Measurements from ENCODE around the gene TRIM67. TPM values are rescaled to one million over a fixed set of nuclear protein-coding genes. Genes with fewer than 3 reads are reported as not detected.

The TRIM67 gene
- total and polyA plus RNA-seq, 8 donors = 0.06 to 1.5 (median 0.77) TPM; not detected in 1

GRCh38 chr1:231215681-231216385, 54.0 kb downstream of the TRIM67 start:
- Histone ChIP-seq H3K36me3 (no peaks in the 10 kb centered on the region), H3K4me1 (peaks cover 0 to 9% of the 10 kb centered on the region in 2 donors), H3K27me3 (peaks cover 0 to 3% of the 10 kb centered on the region in 2 donors), H3K27ac (no peak overlapping the region), H3K9me3 (no peaks in the 10 kb centered on the region), H3K4me3 (no peak overlapping the region)
- TF ChIP-seq, protein P1, sequence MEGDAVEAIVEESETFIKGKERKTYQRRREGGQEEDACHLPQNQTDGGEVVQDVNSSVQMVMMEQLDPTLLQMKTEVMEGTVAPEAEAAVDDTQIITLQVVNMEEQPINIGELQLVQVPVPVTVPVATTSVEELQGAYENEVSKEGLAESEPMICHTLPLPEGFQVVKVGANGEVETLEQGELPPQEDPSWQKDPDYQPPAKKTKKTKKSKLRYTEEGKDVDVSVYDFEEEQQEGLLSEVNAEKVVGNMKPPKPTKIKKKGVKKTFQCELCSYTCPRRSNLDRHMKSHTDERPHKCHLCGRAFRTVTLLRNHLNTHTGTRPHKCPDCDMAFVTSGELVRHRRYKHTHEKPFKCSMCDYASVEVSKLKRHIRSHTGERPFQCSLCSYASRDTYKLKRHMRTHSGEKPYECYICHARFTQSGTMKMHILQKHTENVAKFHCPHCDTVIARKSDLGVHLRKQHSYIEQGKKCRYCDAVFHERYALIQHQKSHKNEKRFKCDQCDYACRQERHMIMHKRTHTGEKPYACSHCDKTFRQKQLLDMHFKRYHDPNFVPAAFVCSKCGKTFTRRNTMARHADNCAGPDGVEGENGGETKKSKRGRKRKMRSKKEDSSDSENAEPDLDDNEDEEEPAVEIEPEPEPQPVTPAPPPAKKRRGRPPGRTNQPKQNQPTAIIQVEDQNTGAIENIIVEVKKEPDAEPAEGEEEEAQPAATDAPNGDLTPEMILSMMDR (IDR thresholded peaks at IDR 0.05) = no peak
- intact Hi-C loops (cut with DNase I) = loop anchor here in 1 of 2 donors (10.0 kb wide), 1 partner anchor 301 kb away; no protein-coding TSS in a partner anchor
- DNase-seq = no peak
- no peak for ATAC-seq

- DNase-seq (no peak), ATAC-seq (no peak)
- H3K4me3 ChIP-seq = no peak overlapping the region
- intact Hi-C loops (cut with DNase I) = loop anchor here in 1 of 2 donors (10.0 kb wide), 1 partner anchor 302 kb away; no protein-coding TSS in a partner anchor
- TF ChIP-seq, protein P1 (IDR thresholded peaks at IDR 0.05) = no peak
- peaks cover 0 to 3% of the 10 kb centered on the region in 2 donors for H3K27me3 ChIP-seq
- H3K9me3 ChIP-seq = no peaks in the 10 kb centered on the region
- peaks cover 0 to 5% of the 10 kb centered on the region in 2 donors for H3K4me1 ChIP-seq
- no peak overlapping the region for H3K27ac ChIP-seq
- no peaks in the 10 kb centered on the region for H3K36me3 ChIP-seq
Observed at GRCh38 chr1:231216498-231216897, 54.6 kb downstream of the TRIM67 start.

DNA sequence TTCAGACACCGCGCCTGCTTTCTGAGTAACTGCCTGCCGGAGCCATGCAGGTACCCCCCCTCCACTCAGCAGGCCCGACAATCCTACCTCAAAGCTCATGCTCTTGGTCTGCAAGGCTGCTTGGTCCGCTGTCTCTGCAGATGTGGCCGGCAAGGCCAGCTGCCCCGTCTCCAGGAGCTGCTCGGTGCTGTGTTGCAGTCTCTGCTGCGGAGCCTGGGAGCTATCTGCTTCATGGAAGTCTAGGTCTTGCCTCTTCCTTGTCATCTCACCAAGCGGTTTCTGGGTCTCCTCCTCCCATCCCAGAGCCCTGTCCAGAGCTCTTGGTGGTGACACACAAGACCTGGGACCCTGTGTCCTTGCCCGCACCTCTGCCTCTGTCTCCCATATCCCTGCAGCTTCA, 55.2 kb downstream of the TRIM67 start:
- Histone ChIP-seq H3K36me3 (peaks cover 0 to 5% of the 10 kb centered on the region in 2 donors), H3K27ac (no peak overlapping the region), H3K4me3 (no peak overlapping the region), H3K27me3 (peaks cover 0 to 3% of the 10 kb centered on the region in 2 donors), H3K4me1 (no peaks in the 10 kb centered on the region), H3K9me3 (no peaks in the 10 kb centered on the region)
- ATAC-seq = no peak
- peak in 1 of 4 donors; percentile 41 for DNase-seq
- intact Hi-C loops (cut with DNase I) = loop anchor here in 1 of 2 donors (10.0 kb wide), 1 partner anchor 302 kb away; no protein-coding TSS in a partner anchor
- TF ChIP-seq, protein P1 (IDR thresholded peaks at IDR 0.05) = no peak

GRCh38 chr1:231218078-231218477, 56.2 kb downstream of the TRIM67 start:
- H3K27ac ChIP-seq = no peak overlapping the region
- H3K27me3 ChIP-seq = peaks cover 0 to 3% of the 10 kb centered on the region in 2 donors
- intact Hi-C loops (cut with DNase I) = loop anchor here in 1 of 2 donors (10.0 kb wide), 1 partner anchor 303 kb away; no protein-coding TSS in a partner anchor
- H3K36me3 ChIP-seq = peaks cover 0 to 15% of the 10 kb centered on the region in 2 donors
- H3K9me3 ChIP-seq = no peaks in the 10 kb centered on the region
- ATAC-seq (no peak), DNase-seq (no peak)
- no peak overlapping the region for H3K4me3 ChIP-seq
- no peaks in the 10 kb centered on the region for H3K4me1 ChIP-seq
- TF ChIP-seq, protein P1 (IDR thresholded peaks at IDR 0.05) = no peak
